H1 (cell line): ENCODE results near the gene TIMD4. TPM values are rescaled to one million over a fixed set of nuclear protein-coding genes. Genes with fewer than 3 reads are reported as not detected.

Experiments used
- CTCF ChIA-PET: fragments of 300-600 bp; sonication (Branson Sonifier 250); formaldehyde crosslinking; loops from one replicate; lab custom pipeline; 2021; ENCODE audit not compliant: partially characterized antibody; lab: Charles Lee
- POLR2A ChIA-PET: fragments of 300-600 bp; sonication (Branson Sonifier 250); formaldehyde crosslinking; loops from one replicate; lab custom pipeline; 2021; ENCODE audit warnings: inconsistent platforms; ENCODE audit not compliant: partially characterized antibody; lab: Charles Lee
- DNase-seq, 2 experiments: peaks; one replicate each; pipeline versions ENCODE4 v3.0.0 to v3.0.0-alpha.2; 2010 to 2022; ENCODE audit warnings: low spot score in 2 of 2, low read depth in 1 of 2, mixed read lengths in 1 of 2
- FAIRE-seq: peaks from 2 replicates; lab custom pipeline; 2011; peaks lifted over from hg19 to GRCh38; lab: Jason Lieb, UNC
- H2AFZ ChIP-seq: 2 replicates; pipeline ENCODE4 v1.8.1; 2012; ENCODE audit warnings: low read length, inconsistent platforms
- H2AK5ac ChIP-seq: 2 replicates; pipeline ENCODE4 v1.6.1; 2013; ENCODE audit warnings: low read depth, low read length
- H2BK120ac ChIP-seq: replicated peaks from 2 replicates; pipeline ENCODE3; 2013; ENCODE audit warnings: low read depth, low read length, inconsistent platforms
- H2BK12ac ChIP-seq: 2 replicates; pipeline ENCODE4 v1.6.1; 2013; ENCODE audit warnings: low read depth, low read length
- H2BK15ac ChIP-seq: 2 replicates; pipeline ENCODE4 v1.6.1; 2013; ENCODE audit warnings: low read length
- H2BK20ac ChIP-seq: 2 replicates; pipeline ENCODE4 v1.6.1; 2013; ENCODE audit warnings: low read length
- H2BK5ac ChIP-seq: 2 replicates; pipeline ENCODE4 v1.6.1; 2013; ENCODE audit warnings: low read depth, low read length
- H3K14ac ChIP-seq: 2 replicates; pipeline ENCODE4 v1.6.1; 2013; ENCODE audit warnings: inconsistent platforms; ENCODE audit not compliant: insufficient read length
- H3K18ac ChIP-seq: 2 replicates; pipeline ENCODE4 v1.6.1; 2013; ENCODE audit warnings: low read length; ENCODE audit errors: extremely low read depth
- H3K23ac ChIP-seq: 2 replicates; pipeline ENCODE4 v1.6.1; 2013; ENCODE audit warnings: inconsistent platforms; ENCODE audit not compliant: insufficient read length
- H3K23me2 ChIP-seq: 2 replicates; pipeline ENCODE4 v1.6.1; 2013; ENCODE audit warnings: low read depth, low read length
- H3K27ac ChIP-seq: 2 replicates; pipeline ENCODE4 v1.6.1; 2011; ENCODE audit warnings: low read depth, low read length, inconsistent platforms
- H3K27me3 ChIP-seq, 4 experiments: replicated peaks in 1 of 4; 1 replicate in 1 of 4; 2 replicates in 3 of 4; pipeline versions ENCODE4 v1.6.1 to v1.8.1; 2011 to 2013; ENCODE audit warnings: low read length in 3 of 4, mild to moderate bottlenecking in 3 of 4, inconsistent platforms in 2 of 4, mixed read lengths in 2 of 4, moderate library complexity in 1 of 4; ENCODE audit not compliant: control insufficient read depth in 3 of 4, insufficient read depth in 3 of 4; ENCODE audit errors: extremely low read depth in 1 of 4
- H3K36me3 ChIP-seq, 4 experiments: 2 replicates each; pipeline versions ENCODE4 v1.6.1 to v1.8.1; 2011 to 2013; ENCODE audit warnings: mild to moderate bottlenecking in 4 of 4, low read length in 3 of 4, moderate library complexity in 2 of 4, control low read depth in 1 of 4, inconsistent platforms in 1 of 4; ENCODE audit not compliant: insufficient read depth in 4 of 4, control insufficient read depth in 2 of 4
- H3K4ac ChIP-seq: replicated peaks from 2 replicates; pipeline ENCODE3; 2013; ENCODE audit warnings: low read length, low read depth, mixed read lengths, inconsistent platforms; ENCODE audit not compliant: insufficient read length
- H3K4me1 ChIP-seq, 4 experiments: replicated peaks in 1 of 4; 1 replicate in 1 of 4; 2 replicates in 3 of 4; pipeline versions ENCODE4 v1.6.1 to v1.8.1; 2011 to 2013; ENCODE audit warnings: low read length in 3 of 4, inconsistent platforms in 2 of 4, mixed read lengths in 1 of 4; ENCODE audit not compliant: insufficient read depth in 4 of 4, control insufficient read depth in 3 of 4
- H3K4me2 ChIP-seq, 2 experiments: 2 replicates each; pipeline versions ENCODE4 v1.6.1 to v1.8.1; 2011 to 2013; ENCODE audit warnings: low read depth in 2 of 2, low read length in 2 of 2, control low read depth in 1 of 2, inconsistent platforms in 1 of 2, mild to moderate bottlenecking in 1 of 2; ENCODE audit not compliant: insufficient read depth in 1 of 2
- H3K4me3 ChIP-seq, 4 experiments: fragments of 200-600, 300-600 bp in 1 of 4; sonication (generic), shearing (Covaris generic), sonication (Bioruptor Twin) in 1 of 4; 2 replicates each; pipeline versions ENCODE4 v1.5.1 to v1.8.1; 2011 to 2016; ENCODE audit warnings: low read length in 4 of 4, low read depth in 3 of 4, control low read depth in 2 of 4, inconsistent platforms in 2 of 4, mild to moderate bottlenecking in 2 of 4, mixed read lengths in 1 of 4, moderate library complexity in 1 of 4; ENCODE audit not compliant: insufficient read depth in 2 of 4; ENCODE audit errors: extremely low read depth in 1 of 4
- H3K56ac ChIP-seq: replicated peaks from 2 replicates; pipeline ENCODE3; 2013; ENCODE audit warnings: low read depth, mild to moderate bottlenecking, mixed read lengths, low read length, inconsistent platforms; ENCODE audit not compliant: insufficient read length
- H3K79me1 ChIP-seq: 2 replicates; pipeline ENCODE4 v1.6.1; 2013; ENCODE audit warnings: low read depth, low read length, control low read depth
- H3K79me2 ChIP-seq, 2 experiments: 2 replicates each; pipeline versions ENCODE4 v1.6.1 to v1.8.1; 2012 to 2013; ENCODE audit warnings: low read length in 2 of 2, mild to moderate bottlenecking in 2 of 2, inconsistent platforms in 1 of 2; ENCODE audit not compliant: insufficient read depth in 2 of 2, control insufficient read depth in 1 of 2
- H3K9ac ChIP-seq, 4 experiments: replicated peaks in 1 of 4; 1 replicate in 1 of 4; 2 replicates in 3 of 4; pipeline versions ENCODE4 v1.6.1 to v1.8.1; 2011 to 2013; ENCODE audit warnings: low read depth in 3 of 4, low read length in 3 of 4, control low read depth in 2 of 4, mild to moderate bottlenecking in 2 of 4, moderate library complexity in 2 of 4, inconsistent platforms in 1 of 4; ENCODE audit errors: extremely low read depth in 1 of 4
- H3K9me3 ChIP-seq, 2 experiments: 2 replicates each; pipeline versions ENCODE4 v1.6.1 to v1.8.1; 2012 to 2013; ENCODE audit warnings: mild to moderate bottlenecking in 2 of 2, moderate library complexity in 2 of 2, control low read depth in 1 of 2, inconsistent platforms in 1 of 2, low read depth in 1 of 2, low read length in 1 of 2, mixed read lengths in 1 of 2; ENCODE audit not compliant: insufficient read depth in 2 of 2
- H4K20me1 ChIP-seq, 2 experiments: replicated peaks in 1 of 2; 2 replicates each; pipeline versions ENCODE3 to v1.8.1; 2011 to 2013; ENCODE audit warnings: inconsistent platforms in 2 of 2, low read length in 2 of 2, mild to moderate bottlenecking in 1 of 2; ENCODE audit not compliant: insufficient read depth in 2 of 2, control insufficient read depth in 1 of 2
- H4K5ac ChIP-seq: 2 replicates; pipeline ENCODE4 v1.6.1; 2013; ENCODE audit warnings: low read length, low read depth, mixed read lengths, inconsistent platforms; ENCODE audit not compliant: insufficient read length
- H4K8ac ChIP-seq: 2 replicates; pipeline ENCODE4 v1.8.0; 2013; ENCODE audit warnings: mild to moderate bottlenecking, moderate library complexity, low read length, inconsistent platforms; ENCODE audit not compliant: insufficient read depth; ENCODE audit errors: extremely low read depth
- H4K91ac ChIP-seq: replicated peaks from 2 replicates; pipeline ENCODE3; 2013; ENCODE audit warnings: low read length, mixed read lengths, inconsistent platforms; ENCODE audit not compliant: insufficient read length
- CTBP2 ChIP-seq: IDR thresholded peaks from 2 replicates; pipeline ENCODE4 v1.7.0; 2011; ENCODE audit warnings: borderline replicate concordance, mild to moderate bottlenecking, moderate library complexity, mixed read lengths, low read length; ENCODE audit not compliant: insufficient read depth, insufficient read length
- WGBS, 2 experiments: shearing (Covaris generic) in 1 of 2; methylation state at CpG; one replicate each; pipeline versions ENCODE4 v1.1.6 to v1.1.7; 2013 to 2015; ENCODE audit warnings: low lambda C conversion rate in 2 of 2, mixed read lengths in 2 of 2, inconsistent platforms in 1 of 2, low coverage in 1 of 2, missing lambda C conversion rate in 1 of 2; ENCODE audit not compliant: insufficient replicate concordance in 2 of 2, insufficient coverage in 1 of 2, insufficient read length in 1 of 2; ENCODE audit errors: extremely low coverage in 1 of 2, missing lambda C conversion rate in 1 of 2; 5-methylcytosine and 5-hydroxymethylcytosine counted together
- polyA plus RNA-seq, 7 experiments: library from polyadenylated mRNA; depleted of rRNA in 3 of 7; stranded (reverse) in 5 of 7; unstranded in 2 of 7; fragments of >200 nt in 5 of 7; fragments of 200-250 nt in 2 of 7; gene quantifications; 1 replicate in 5 of 7; 2 replicates in 1 of 7; 4 replicates in 1 of 7; pipeline versions ENCODE4 v1.2.1 to v1.2.3, GENCODE V29; 2011 to 2013; ENCODE audit warnings: missing spikeins in 2 of 7, mixed read lengths in 2 of 7
- total RNA-seq: library from RNA; stranded (reverse); fragmentation: NEBNext Ultra II Directional; extraction: Animal tissue kit (Norgen Biotek cat#: 25700); gene quantifications from 2 replicates; pipeline ENCODE4 v1.2.1, GENCODE V29; 2021

The TIMD4 gene
- total and polyA plus RNA-seq, 2 of the 8 experiments (the other 6 are each of a cell fraction or from before 2014, with no cell fraction given): not detected

GRCh38 chr5:156871212-156871611 is 91.8 kb downstream of the TIMD4 start:
- H3K79me2 ChIP-seq: no peaks in the 10 kb centered on the region
- H3K9me3 ChIP-seq: no peaks in the 10 kb centered on the region
- H2AFZ ChIP-seq: no peak overlapping the region
- no peaks in the 10 kb centered on the region for H3K23me2 ChIP-seq
- H4K8ac ChIP-seq: no peak overlapping the region
- WGBS, 2 experiments: 89% methylated on average over 1 of the region's 1 CpG; no CpG with 5 or more reads in 1 of the 2 experiments
- DNase-seq (no peak), FAIRE-seq (no peak)
- no peak overlapping the region for H2BK12ac ChIP-seq
- no peak overlapping the region for H3K27ac ChIP-seq
- H3K4me3 ChIP-seq: no peak overlapping the region
- no peaks in the 10 kb centered on the region for H4K20me1 ChIP-seq
- TF ChIP-seq CTBP2: no peak
- CTCF ChIA-PET: interaction anchor here (0.6 to 1.3 kb wide), 2 partner anchors 57 to 63 kb away, joined by 3 read pairs; no protein-coding TSS in a partner anchor
- no peaks in the 10 kb centered on the region; a peak in 1 of 7 replicates for H3K4me1 ChIP-seq
- no peak overlapping the region for H3K18ac ChIP-seq
- no peak overlapping the region for H4K5ac ChIP-seq
- no peak overlapping the region for H3K4me2 ChIP-seq
- H2BK20ac ChIP-seq: no peak overlapping the region
- no peaks in the 10 kb centered on the region for H3K79me1 ChIP-seq
- H2BK5ac ChIP-seq: no peak overlapping the region
- H3K23ac ChIP-seq: no peak overlapping the region
- H3K14ac ChIP-seq: no peak overlapping the region
- H3K9ac ChIP-seq: no peak overlapping the region
- H2BK15ac ChIP-seq: no peak overlapping the region
- no peak overlapping the region for H2AK5ac ChIP-seq
- H3K36me3 ChIP-seq: no peaks in the 10 kb centered on the region
- no peaks in the 10 kb centered on the region for H3K27me3 ChIP-seq
- no peak overlapping the region for H3K56ac ChIP-seq
- no peak overlapping the region for H3K4ac ChIP-seq
- POLR2A ChIA-PET: no interaction called here
- H4K91ac ChIP-seq: no peak overlapping the region
- H2BK120ac ChIP-seq: no peak overlapping the region
